SK-N-MC (cell line): Measurements from ENCODE around the gene KLF13.

Source experiments
- DNase-seq: peaks from one replicate; pipeline ENCODE4 v3.0.0-alpha.2; 2011; ENCODE audit warnings: low read depth, low spot score
- H3K27ac ChIP-seq: fragments of 200-600 bp; sonication (generic); 2 replicates; pipeline ENCODE4 v1.5.1; 2016; ENCODE audit warnings: mixed run types
- H3K36me3 ChIP-seq: fragments of 200-600 bp; sonication (generic); 2 replicates; pipeline ENCODE4 v1.6.1; 2017; ENCODE audit warnings: antibody characterized with exemption, low read length, mixed read lengths; ENCODE audit not compliant: insufficient read depth
- H3K4me3 ChIP-seq: fragments of 200-600 bp; sonication (generic); 2 replicates; pipeline ENCODE4 v1.5.1; 2016
- H3K9ac ChIP-seq: fragments of 200-600 bp; sonication (generic); 2 replicates; pipeline ENCODE4 v1.8.0; 2017; ENCODE audit warnings: mixed run types, mixed read lengths; ENCODE audit not compliant: insufficient read length
- H3K9me3 ChIP-seq: fragments of 200-600 bp; sonication (generic); 2 replicates; pipeline ENCODE4 v1.6.1; 2017; ENCODE audit warnings: low read depth, mild to moderate bottlenecking, antibody characterized with exemption, low read length, moderate library complexity, mixed read lengths
- EZH2 ChIP-seq: fragments of 200-600 bp; sonication (generic); IDR thresholded peaks from one replicate; pipeline ENCODE4 v1.6.1; 2017; ENCODE audit warnings: antibody characterized with exemption
- FOXP2 ChIP-seq: optimal IDR thresholded peaks from 2 replicates; pipeline ENCODE3; 2011; ENCODE audit warnings: mild to moderate bottlenecking, moderate library complexity; ENCODE audit not compliant: insufficient read depth; ENCODE audit errors: extremely low read length, control extremely low read depth
- POLR2AphosphoS5 ChIP-seq: IDR thresholded peaks from 2 replicates; pipeline ENCODE4 v1.6.1; 2012; ENCODE audit warnings: mild to moderate bottlenecking, low read depth, low read length, borderline replicate concordance

Gene KLF13

GRCh38 chr15:31339558-31339895 lies 12.9 kb downstream of the KLF13 start:
- no peaks in the 10 kb centered on the region for H3K36me3 ChIP-seq
- H3K4me3 ChIP-seq: peak overlapping the region; percentile 30; the same call in 1 of the 2 replicates
- no peaks in the 10 kb centered on the region for H3K9me3 ChIP-seq
- TF ChIP-seq FOXP2 (no peak), POLR2AphosphoS5 (no peak), EZH2 (no peak)
- no peak for DNase-seq
- no peak overlapping the region for H3K9ac ChIP-seq
- 0 out of 2 replicates have a peak overlapping the region, but pooled peaks have one; percentile 67 for H3K27ac ChIP-seq

- TF ChIP-seq FOXP2 (no peak), EZH2 (no peak), POLR2AphosphoS5 (no peak)
- no peak for DNase-seq
- Histone ChIP-seq H3K9ac (no peak overlapping the region), H3K9me3 (no peaks in the 10 kb centered on the region), H3K27ac (no peak overlapping the region), H3K36me3 (no peaks in the 10 kb centered on the region), H3K4me3 (no peak overlapping the region)
Observed at GRCh38 chr15:31340047-31340446, 13.4 kb downstream of the KLF13 start.

GRCh38 chr15:31340592-31340991 lies 14.0 kb downstream of the KLF13 start:
- Histone ChIP-seq H3K36me3 (no peaks in the 10 kb centered on the region), H3K4me3 (no peak overlapping the region), H3K9me3 (no peaks in the 10 kb centered on the region), H3K27ac (no peak overlapping the region), H3K9ac (no peak overlapping the region)
- DNase-seq: no peak
- no peak for TF ChIP-seq EZH2
- TF ChIP-seq FOXP2: no peak

GRCh38 chr15:31341071-31341470 lies 14.4 kb downstream of the KLF13 start:
- no peak for DNase-seq
- Histone ChIP-seq H3K9me3 (no peaks in the 10 kb centered on the region), H3K36me3 (no peaks in the 10 kb centered on the region), H3K9ac (no peak overlapping the region), H3K4me3 (no peak overlapping the region), H3K27ac (no peak overlapping the region)
- TF ChIP-seq EZH2 (no peak), FOXP2 (no peak), POLR2AphosphoS5 (no peak)

GRCh38 chr15:31341496-31342195 lies 15.0 kb downstream of the KLF13 start:
- TF ChIP-seq FOXP2 (no peak), EZH2 (no peak), POLR2AphosphoS5 (no peak)
- H3K36me3 ChIP-seq: no peaks in the 10 kb centered on the region
- no peak overlapping the region for H3K4me3 ChIP-seq

GRCh38 chr15:31342381-31342780 lies 15.7 kb downstream of the KLF13 start:
- H3K9ac ChIP-seq: no peak overlapping the region
- H3K27ac ChIP-seq: no peak overlapping the region
- no peaks in the 10 kb centered on the region for H3K9me3 ChIP-seq
- H3K4me3 ChIP-seq: no peak overlapping the region
- TF ChIP-seq EZH2 (no peak), FOXP2 (no peak), POLR2AphosphoS5 (no peak)
- H3K36me3 ChIP-seq: no peaks in the 10 kb centered on the region
- DNase-seq: no peak

More at GRCh38 chr15:31341496-31342195, 15.0 kb downstream of the KLF13 start:
- H3K27ac ChIP-seq: no peak overlapping the region
- H3K9ac ChIP-seq: no peak overlapping the region
- H3K9me3 ChIP-seq: no peaks in the 10 kb centered on the region
- DNase-seq: no peak

GRCh38 chr15:31342781-31343626 lies 16.4 kb downstream of the KLF13 start:
- no peak overlapping the region for H3K27ac ChIP-seq
- no peaks in the 10 kb centered on the region for H3K9me3 ChIP-seq
- no peak overlapping the region for H3K9ac ChIP-seq
- no peak for DNase-seq
- no peaks in the 10 kb centered on the region for H3K36me3 ChIP-seq
- no peak overlapping the region for H3K4me3 ChIP-seq
- TF ChIP-seq POLR2AphosphoS5 (no peak), FOXP2 (no peak), EZH2 (no peak)

GRCh38 chr15:31343831-31344230 lies 17.2 kb downstream of the KLF13 start:
- H3K27ac ChIP-seq: no peak overlapping the region
- TF ChIP-seq EZH2: no peak
- TF ChIP-seq POLR2AphosphoS5: no peak
- TF ChIP-seq FOXP2: no peak
- no peaks in the 10 kb centered on the region for H3K36me3 ChIP-seq
- no peaks in the 10 kb centered on the region for H3K9me3 ChIP-seq
- no peak overlapping the region for H3K4me3 ChIP-seq
- H3K9ac ChIP-seq: no peak overlapping the region
- no peak for DNase-seq
